Measurements from ENCODE around the gene CRK.

CRK gene

DNA sequence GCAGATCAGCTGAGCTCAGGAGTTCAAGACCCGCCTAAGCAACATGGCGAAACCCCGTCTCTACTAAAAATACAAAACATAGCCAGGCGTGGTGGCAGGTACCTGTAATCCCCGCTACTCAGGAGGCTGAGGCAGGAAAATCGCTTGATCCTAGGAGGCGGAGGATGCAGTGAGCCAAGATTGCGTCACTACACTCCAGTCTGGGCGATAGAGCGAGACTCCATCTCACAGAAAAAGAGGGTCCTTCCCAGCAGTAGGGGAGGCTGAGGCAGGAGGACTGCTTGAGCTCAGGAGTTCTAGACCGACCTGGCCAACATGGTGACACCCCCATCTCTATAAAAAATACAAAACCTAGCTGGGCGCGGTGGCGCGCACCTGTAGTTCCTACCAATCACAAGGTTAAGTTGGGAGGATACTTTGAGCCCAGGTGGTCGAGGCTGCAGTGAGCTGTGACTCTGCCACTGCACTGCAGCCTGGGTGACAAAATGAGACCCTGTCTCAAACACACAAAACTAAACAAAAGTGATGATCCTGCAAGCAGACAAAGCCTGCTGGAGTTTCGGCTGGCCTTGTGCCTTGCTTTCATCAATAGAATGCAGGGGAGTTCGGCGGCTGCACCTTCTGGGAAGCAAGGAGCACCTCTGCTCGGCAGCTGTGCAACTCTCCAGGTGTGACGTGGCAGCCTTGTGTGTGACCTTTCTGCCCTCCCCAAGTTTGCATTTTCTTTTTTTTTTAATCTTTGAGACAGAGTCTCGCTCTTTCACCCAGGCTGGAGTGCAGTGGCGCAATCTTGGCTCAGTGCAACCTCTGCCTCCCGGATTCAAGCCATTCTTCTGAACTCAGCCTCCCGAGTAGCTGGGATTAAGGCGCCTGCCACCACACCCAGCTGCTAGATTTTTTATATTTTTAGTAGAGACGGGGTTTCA, 43.6 kb downstream of the CRK start:
- TF ChIP-seq POLR2AphosphoS5 (IDR thresholded peaks at IDR 0.05; ENCODE audit: low read depth, low read length) (no peak), REST (IDR thresholded peaks at IDR 0.05; ENCODE audit: insufficient read depth in 1 of 2, low read depth in 2 of 2, low read length in 2 of 2) (no peak)

- TF ChIP-seq REST (IDR thresholded peaks at IDR 0.05; ENCODE audit: insufficient read depth in 1 of 2, low read depth in 2 of 2, low read length in 2 of 2) (no peak), TAF1 (IDR thresholded peaks at IDR 0.05; ENCODE audit: borderline replicate concordance, insufficient read depth, low read length) (no peak), POLR2AphosphoS5 (IDR thresholded peaks at IDR 0.05; ENCODE audit: low read depth, low read length) (no peak), FOXP2 (optimal IDR thresholded peaks at IDR 0.05; ENCODE audit: borderline replicate concordance, extremely low read depth, extremely low read length, insufficient read depth) (no peak), SIN3A (IDR thresholded peaks at IDR 0.05; ENCODE audit: borderline replicate concordance, insufficient read depth, low read length) (no peak)
These were observed 53.8 kb downstream of the CRK start for GRCh38 chr17:1402262-1402586.

- TF ChIP-seq FOXP2 (optimal IDR thresholded peaks at IDR 0.05; ENCODE audit: borderline replicate concordance, extremely low read depth, extremely low read length, insufficient read depth) (no peak), REST (IDR thresholded peaks at IDR 0.05; ENCODE audit: insufficient read depth in 1 of 2, low read depth in 2 of 2, low read length in 2 of 2) (peak in 1 of 2 experiments; percentile 64; a peak in 3 of 4 replicates), POLR2AphosphoS5 (IDR thresholded peaks at IDR 0.05; ENCODE audit: low read depth, low read length) (peak; percentile 98), SIN3A (IDR thresholded peaks at IDR 0.05; ENCODE audit: borderline replicate concordance, insufficient read depth, low read length) (no peak; the same call in none of the 2 replicates), TAF1 (IDR thresholded peaks at IDR 0.05; ENCODE audit: borderline replicate concordance, insufficient read depth, low read length) (peak; percentile 86)
These were observed 56.1 kb downstream of the CRK start, which contains the start of gene YWHAE for GRCh38 chr17:1399679-1400512. YWHAE (minus strand) TSS chr17:1400222; CDS start chr17:1400110, 112 bp downstream.

- TF ChIP-seq REST (IDR thresholded peaks at IDR 0.05; ENCODE audit: insufficient read depth in 1 of 2, low read depth in 2 of 2, low read length in 2 of 2) (no peak), SIN3A (IDR thresholded peaks at IDR 0.05; ENCODE audit: borderline replicate concordance, insufficient read depth, low read length) (0 out of 2 replicates have a peak, but pooled peaks have one; percentile 19), POLR2AphosphoS5 (IDR thresholded peaks at IDR 0.05; ENCODE audit: low read depth, low read length) (0 out of 2 replicates have a peak, but pooled peaks have one; percentile 23)
These were observed 56.9 kb downstream of the CRK start for GRCh38 chr17:1398931-1399678.
